ENCODE data around the gene PPFIBP2. TPM values are rescaled to one million over a fixed set of nuclear protein-coding genes. Genes with fewer than 3 reads are reported as not detected.

PPFIBP2 gene
- total RNA-seq, 1 experiment from 2014 or later: 13.9 TPM

GRCh38 chr11:7547687-7548086 lies 33.9 kb downstream of the PPFIBP2 start:
- H2AFZ ChIP-seq: no peak overlapping the region
- no TSS peak for BruUV-seq (replicated peaks)

GRCh38 chr11:7548659-7549274 lies 35.0 kb downstream of the PPFIBP2 start:
- DNase-seq: no peak
- Histone ChIP-seq H2AFZ (no peak overlapping the region), H3F3A (ENCODE audit: insufficient read depth, low read depth) (no peaks in the 10 kb centered on the region), H3K9me3 (ENCODE audit: insufficient read depth, low read depth) (no peaks in the 10 kb centered on the region), H3K79me2 (ENCODE audit: low read depth) (no peaks in the 10 kb centered on the region), H3K27me3 (ENCODE audit: insufficient read depth, low read depth) (no peaks in the 10 kb centered on the region), H3K9me2 (ENCODE audit: insufficient read depth) (no peaks in the 10 kb centered on the region), H4K20me1 (ENCODE audit: insufficient read depth) (no peaks in the 10 kb centered on the region), H3K4me3 (no peak overlapping the region), H3K27ac (no peak overlapping the region), H3K4me1 (replicated peaks; ENCODE audit: insufficient read depth) (peaks cover 11% of the 10 kb centered on the region), H3K36me3 (ENCODE audit: low read depth) (no peaks in the 10 kb centered on the region), H3K4me2 (no peak overlapping the region)
- CTCF ChIA-PET: no interaction called here
- TF ChIP-seq, protein P1, sequence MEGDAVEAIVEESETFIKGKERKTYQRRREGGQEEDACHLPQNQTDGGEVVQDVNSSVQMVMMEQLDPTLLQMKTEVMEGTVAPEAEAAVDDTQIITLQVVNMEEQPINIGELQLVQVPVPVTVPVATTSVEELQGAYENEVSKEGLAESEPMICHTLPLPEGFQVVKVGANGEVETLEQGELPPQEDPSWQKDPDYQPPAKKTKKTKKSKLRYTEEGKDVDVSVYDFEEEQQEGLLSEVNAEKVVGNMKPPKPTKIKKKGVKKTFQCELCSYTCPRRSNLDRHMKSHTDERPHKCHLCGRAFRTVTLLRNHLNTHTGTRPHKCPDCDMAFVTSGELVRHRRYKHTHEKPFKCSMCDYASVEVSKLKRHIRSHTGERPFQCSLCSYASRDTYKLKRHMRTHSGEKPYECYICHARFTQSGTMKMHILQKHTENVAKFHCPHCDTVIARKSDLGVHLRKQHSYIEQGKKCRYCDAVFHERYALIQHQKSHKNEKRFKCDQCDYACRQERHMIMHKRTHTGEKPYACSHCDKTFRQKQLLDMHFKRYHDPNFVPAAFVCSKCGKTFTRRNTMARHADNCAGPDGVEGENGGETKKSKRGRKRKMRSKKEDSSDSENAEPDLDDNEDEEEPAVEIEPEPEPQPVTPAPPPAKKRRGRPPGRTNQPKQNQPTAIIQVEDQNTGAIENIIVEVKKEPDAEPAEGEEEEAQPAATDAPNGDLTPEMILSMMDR (conservative IDR thresholded peaks at IDR 0.05): no peak
- TF ChIP-seq EZH2 (IDR thresholded peaks at IDR 0.05; ENCODE audit: low read depth): no peak
- POLR2A ChIA-PET (ENCODE audit: unreplicated experiment): no interaction called here
- BruUV-seq (replicated peaks): no TSS peak
- intact Hi-C loops (cut with micrococcal nuclease; ENCODE audit: unreplicated experiment): no loop called here

More at GRCh38 chr11:7547687-7548086, 33.9 kb downstream of the PPFIBP2 start:
- DNase-seq: no peak
- POLR2A ChIA-PET (ENCODE audit: unreplicated experiment): interaction anchor here (0.6 kb wide), 1 partner anchor 14 kb away, joined by 4 read pairs; no protein-coding TSS in a partner anchor
- Histone ChIP-seq H3K9me2 (ENCODE audit: insufficient read depth) (no peaks in the 10 kb centered on the region), H3K36me3 (ENCODE audit: low read depth) (no peaks in the 10 kb centered on the region), H3K27me3 (ENCODE audit: insufficient read depth, low read depth) (no peaks in the 10 kb centered on the region), H3K9me3 (ENCODE audit: insufficient read depth, low read depth) (no peaks in the 10 kb centered on the region), H3K4me1 (replicated peaks; ENCODE audit: insufficient read depth) (peaks cover 11% of the 10 kb centered on the region), H3K4me2 (no peak overlapping the region), H3K4me3 (no peak overlapping the region), H3F3A (ENCODE audit: insufficient read depth, low read depth) (no peaks in the 10 kb centered on the region), H4K20me1 (ENCODE audit: insufficient read depth) (no peaks in the 10 kb centered on the region), H3K27ac (no peak overlapping the region), H3K79me2 (ENCODE audit: low read depth) (no peaks in the 10 kb centered on the region)
- CTCF ChIA-PET: no interaction called here
- no peak for TF ChIP-seq EZH2 (IDR thresholded peaks at IDR 0.05; ENCODE audit: low read depth)
- TF ChIP-seq, protein P1 (conservative IDR thresholded peaks at IDR 0.05): no peak
- intact Hi-C loops (cut with micrococcal nuclease; ENCODE audit: unreplicated experiment): no loop called here

- CTCF ChIA-PET: no interaction called here
These were observed 35.9 kb downstream of the PPFIBP2 start for GRCh38 chr11:7549681-7550080.

More at GRCh38 chr11:7549681-7550080, 35.9 kb downstream of the PPFIBP2 start:
- DNase-seq: no peak
- no peaks in the 10 kb centered on the region for H3F3A ChIP-seq (ENCODE audit: insufficient read depth, low read depth)
- H3K79me2 ChIP-seq (ENCODE audit: low read depth): no peaks in the 10 kb centered on the region
- peaks cover 11% of the 10 kb centered on the region for H3K4me1 ChIP-seq (replicated peaks; ENCODE audit: insufficient read depth)
- H2AFZ ChIP-seq: no peak overlapping the region
- H3K27me3 ChIP-seq (ENCODE audit: insufficient read depth, low read depth): no peaks in the 10 kb centered on the region
- no peaks in the 10 kb centered on the region for H3K36me3 ChIP-seq (ENCODE audit: low read depth)
- H3K27ac ChIP-seq: no peak overlapping the region
- TF ChIP-seq, protein P1 (conservative IDR thresholded peaks at IDR 0.05): no peak
- no peak for TF ChIP-seq EZH2 (IDR thresholded peaks at IDR 0.05; ENCODE audit: low read depth)
- H3K9me3 ChIP-seq (ENCODE audit: insufficient read depth, low read depth): no peaks in the 10 kb centered on the region
- POLR2A ChIA-PET (ENCODE audit: unreplicated experiment): no interaction called here
- H3K9me2 ChIP-seq (ENCODE audit: insufficient read depth): no peaks in the 10 kb centered on the region
- no peak overlapping the region for H3K4me2 ChIP-seq
- intact Hi-C loops (cut with micrococcal nuclease; ENCODE audit: unreplicated experiment): no loop called here
- H4K20me1 ChIP-seq (ENCODE audit: insufficient read depth): no peaks in the 10 kb centered on the region
- H3K4me3 ChIP-seq: no peak overlapping the region
- no TSS peak for BruUV-seq (replicated peaks)
